SU-DHL-6 (cell line): Measurements from ENCODE around the gene THEM4.

ENCODE experiments used
- CTCF ChIP-seq: fragments of 200-600 bp; sonication (generic); IDR thresholded peaks from one replicate; pipeline ENCODE4 v1.5.1; 2017; ENCODE audit warnings: antibody characterized with exemption, mild to moderate bottlenecking, low read length, moderate library complexity; ENCODE audit not compliant: insufficient read depth, poor library complexity, severe bottlenecking
- EZH2phosphoT487 ChIP-seq: fragments of 200-600 bp; sonication (generic), shearing (Covaris generic); conservative IDR thresholded peaks from 2 replicates; pipeline ENCODE4 v1.6.1; 2018; ENCODE audit warnings: mild to moderate bottlenecking, antibody characterized with exemption, low read length, moderate library complexity, mixed read lengths

GRCh38 chr1:151905070-151905442 lies 4.3 kb downstream of the THEM4 start:
- TF ChIP-seq CTCF (no peak), EZH2phosphoT487 (no peak)
